Heart left ventricle (tissue), 13 donors: ENCODE results near the gene CD300C.

Experiments used
- CTCF ChIP-seq, 12 donors: fragments of 200-600 bp; sonication (generic) in 4 of 12; IDR thresholded peaks; one replicate each; pipeline versions ENCODE4 v1.5.0 to v1.8.0; 2018 to 2022; ENCODE audit warnings: antibody characterized with exemption in 12 of 12, mild to moderate bottlenecking in 5 of 12
- POLR2A ChIP-seq, 2 donors: fragments of 450-650 bp; IDR thresholded peaks; one replicate each; pipeline ENCODE4 v1.6.1; 2017; ENCODE audit warnings: antibody characterized with exemption in 2 of 2, mild to moderate bottlenecking in 2 of 2, moderate library complexity in 2 of 2
- donor health status: ischemic (EF 13 %, LVEDD 7.1; RV severe dilation, severe dysfunction).
- donor health status: DM: no; HTN: yes; CAD: no.
- donor health status: DM: no; HTN: no; CAD: no.
- donor health status: ischemic (EF 25% LVEDD 6.9; RV normal size, moderate dysfunction).
- donor health status: ischemic (EF 25% LVEDD 5.7; RV mildly dilated, moderate dysfunction).
- donor health status: ischemic (EF 35%, LVEDD 5.7; RV mildly dilated, moderate dysfunction).
- donor health status: nonischemic (EF 11% LVEDD 7.7; RV severe dilation, severe dysfunction).
- donor health status: DM: yes; HTN: yes; CAD: no.
- donor health status: PGD.
- donor health status: ischemic (EF 29% LVEDD 5.4; RV normal size, mild dysfunction).
- donor health status: nonischemic (EF 23%, LVEDD 6.1; RV moderate dilation, normal function).

DNA sequence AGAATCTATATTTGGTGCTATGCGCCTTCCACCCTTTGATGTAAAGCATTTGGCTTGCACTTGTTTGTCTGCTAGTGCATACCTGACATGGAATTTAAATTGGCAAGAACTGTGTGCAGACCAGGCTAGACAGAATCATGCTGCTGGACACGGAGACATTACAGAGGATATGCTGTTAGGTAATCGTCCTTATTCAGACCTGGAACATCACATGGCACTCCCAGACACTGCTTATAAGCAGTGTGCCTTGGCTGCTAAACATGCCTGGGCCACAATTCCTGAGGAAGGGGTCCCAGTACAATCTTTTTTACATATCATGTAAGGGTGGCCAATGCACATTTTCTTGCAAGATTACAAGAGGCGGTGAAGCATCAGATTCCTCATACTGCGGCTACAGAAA is 39.8 kb upstream of the CD300C start:
- TF ChIP-seq CTCF (IDR thresholded peaks at IDR 0.05) (no peak), POLR2A (IDR thresholded peaks at IDR 0.05) (no peak)
